ENCODE data around the gene ARHGAP32. TPM values are rescaled to one million over a fixed set of nuclear protein-coding genes. Genes with fewer than 3 reads are reported as not detected.
A peak's percentile ranks its signal among the peaks of the same experiment; 100 is the strongest.

ARHGAP32 gene
- total RNA-seq, 1 donor from 2014 or later, result 38.4 TPM

DNA sequence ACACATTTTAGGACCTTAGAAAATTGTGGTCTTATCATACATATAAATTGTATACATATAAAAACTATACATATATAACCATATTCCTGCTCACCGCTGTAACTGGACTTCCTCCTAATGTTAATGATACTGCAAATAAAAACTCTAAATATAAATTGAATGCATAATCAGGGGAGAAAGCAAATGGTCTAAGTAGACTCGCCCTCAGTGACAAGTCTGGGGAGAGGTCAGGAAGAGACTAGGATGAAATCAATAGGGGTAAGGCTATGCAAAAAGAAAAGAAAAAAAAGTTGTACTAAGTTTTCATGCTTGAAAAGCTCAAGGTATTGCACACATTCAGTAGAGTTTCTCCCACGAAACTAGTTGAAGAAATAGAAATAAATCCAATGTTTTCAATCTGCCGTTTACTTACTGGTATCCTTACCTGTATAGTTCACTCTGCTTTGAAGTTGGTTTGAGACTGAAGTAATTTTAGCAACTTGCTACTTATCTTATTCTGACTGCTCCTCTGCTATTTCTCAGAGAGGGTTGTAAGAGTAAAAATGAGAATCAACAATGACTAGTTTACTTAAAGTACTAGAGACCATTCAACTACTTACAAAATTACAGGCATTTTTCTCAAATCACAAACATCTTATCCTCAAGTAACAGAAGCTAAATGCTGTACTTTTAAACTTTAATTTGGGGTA lies 12.2 kb upstream of the ARHGAP32 start:
- Mint-ChIP-seq H3K4me1 (peaks cover 31% of the 10 kb centered on the region), H3K36me3 (ENCODE audit: low read depth) (peaks cover 21% of the 10 kb centered on the region), H3K4me3 (no peak overlapping the region), H3K27me3 (ENCODE audit: low read depth) (no peaks in the 10 kb centered on the region), H3K27ac (ENCODE audit: unreplicated experiment) (no peak overlapping the region), H3K9me3 (peaks cover 10% of the 10 kb centered on the region)
- TF ChIP-seq, protein P1, sequence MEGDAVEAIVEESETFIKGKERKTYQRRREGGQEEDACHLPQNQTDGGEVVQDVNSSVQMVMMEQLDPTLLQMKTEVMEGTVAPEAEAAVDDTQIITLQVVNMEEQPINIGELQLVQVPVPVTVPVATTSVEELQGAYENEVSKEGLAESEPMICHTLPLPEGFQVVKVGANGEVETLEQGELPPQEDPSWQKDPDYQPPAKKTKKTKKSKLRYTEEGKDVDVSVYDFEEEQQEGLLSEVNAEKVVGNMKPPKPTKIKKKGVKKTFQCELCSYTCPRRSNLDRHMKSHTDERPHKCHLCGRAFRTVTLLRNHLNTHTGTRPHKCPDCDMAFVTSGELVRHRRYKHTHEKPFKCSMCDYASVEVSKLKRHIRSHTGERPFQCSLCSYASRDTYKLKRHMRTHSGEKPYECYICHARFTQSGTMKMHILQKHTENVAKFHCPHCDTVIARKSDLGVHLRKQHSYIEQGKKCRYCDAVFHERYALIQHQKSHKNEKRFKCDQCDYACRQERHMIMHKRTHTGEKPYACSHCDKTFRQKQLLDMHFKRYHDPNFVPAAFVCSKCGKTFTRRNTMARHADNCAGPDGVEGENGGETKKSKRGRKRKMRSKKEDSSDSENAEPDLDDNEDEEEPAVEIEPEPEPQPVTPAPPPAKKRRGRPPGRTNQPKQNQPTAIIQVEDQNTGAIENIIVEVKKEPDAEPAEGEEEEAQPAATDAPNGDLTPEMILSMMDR (conservative IDR thresholded peaks at IDR 0.05), result no peak
- no peak for DNase-seq (ENCODE audit: low read depth, low spot score)

DNA sequence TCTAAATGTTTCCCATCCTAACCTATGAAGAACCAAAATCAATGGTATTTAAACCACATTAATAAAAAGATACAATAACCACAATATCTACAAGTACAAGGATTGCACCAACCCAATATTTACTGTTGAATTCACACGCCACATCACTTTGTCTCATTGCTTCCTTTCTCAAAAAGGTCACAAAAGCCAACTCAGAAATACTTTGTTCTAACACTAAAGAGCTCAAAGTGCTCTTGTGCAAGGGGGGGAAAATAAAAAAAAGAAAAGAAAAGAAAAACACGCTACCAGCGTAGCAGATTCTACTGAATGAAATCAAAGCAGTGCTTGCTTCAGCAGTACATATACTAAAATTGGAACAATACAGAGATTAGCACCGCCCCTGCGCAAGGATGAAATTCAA lies 10.5 kb upstream of the ARHGAP32 start:
- peaks cover 31% of the 10 kb centered on the region for H3K36me3 Mint-ChIP-seq (ENCODE audit: low read depth)

DNA sequence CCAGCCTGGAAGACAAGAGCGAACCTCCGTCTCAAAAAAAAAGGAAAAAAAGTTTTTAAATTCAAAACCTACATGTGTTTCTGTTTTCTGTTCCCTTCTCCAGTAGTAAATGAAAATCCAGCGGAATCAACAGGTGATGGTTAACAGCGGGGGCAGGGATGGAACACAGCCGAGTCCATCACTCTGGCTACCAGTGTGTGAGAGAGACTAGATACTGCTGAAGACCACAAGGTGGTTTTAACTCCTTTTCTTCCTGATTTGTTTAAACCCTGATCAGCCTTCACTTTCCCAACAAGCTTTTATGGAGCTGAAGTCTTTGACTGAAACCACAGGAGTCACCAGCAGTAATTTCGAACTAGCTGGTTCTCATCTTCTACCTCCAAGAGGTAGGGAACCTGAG lies 3.6 kb upstream of the ARHGAP32 start:
- H3K9me3 Mint-ChIP-seq, result peaks cover 6% of the 10 kb centered on the region
- H3K27me3 Mint-ChIP-seq (ENCODE audit: low read depth), result no peaks in the 10 kb centered on the region
- TF ChIP-seq, protein P1 (conservative IDR thresholded peaks at IDR 0.05), result no peak
- peaks cover 24% of the 10 kb centered on the region for H3K36me3 Mint-ChIP-seq (ENCODE audit: low read depth)
- no peak overlapping the region for H3K4me3 Mint-ChIP-seq
- peaks cover 5% of the 10 kb centered on the region for H3K4me1 Mint-ChIP-seq
- no peak for DNase-seq (ENCODE audit: low read depth, low spot score)
- no peak overlapping the region for H3K27ac Mint-ChIP-seq (ENCODE audit: unreplicated experiment)

More for the DNA sequence above, 10.5 kb upstream of the ARHGAP32 start:
- no peak for DNase-seq (ENCODE audit: low read depth, low spot score)
- peaks cover 11% of the 10 kb centered on the region for H3K9me3 Mint-ChIP-seq
- H3K27ac Mint-ChIP-seq (ENCODE audit: unreplicated experiment), result peak overlapping the region; percentile 1
- TF ChIP-seq, protein P1 (conservative IDR thresholded peaks at IDR 0.05), result no peak
- H3K4me1 Mint-ChIP-seq, result peaks cover 22% of the 10 kb centered on the region
- H3K4me3 Mint-ChIP-seq, result no peak overlapping the region
- no peaks in the 10 kb centered on the region for H3K27me3 Mint-ChIP-seq (ENCODE audit: low read depth)

GRCh38 chr11:129191649-129192048 lies 476 bp downstream of the ARHGAP32 start:
- Mint-ChIP-seq H3K27me3 (ENCODE audit: low read depth) (no peaks in the 10 kb centered on the region), H3K27ac (ENCODE audit: unreplicated experiment) (no peak overlapping the region), H3K4me1 (peaks cover 5% of the 10 kb centered on the region), H3K4me3 (no peak overlapping the region), H3K36me3 (ENCODE audit: low read depth) (peaks cover 12% of the 10 kb centered on the region), H3K9me3 (peaks cover 10% of the 10 kb centered on the region)
- no peak for DNase-seq (ENCODE audit: low read depth, low spot score)
- TF ChIP-seq, protein P1 (conservative IDR thresholded peaks at IDR 0.05), result no peak

- H3K27me3 Mint-ChIP-seq (ENCODE audit: low read depth), result no peaks in the 10 kb centered on the region
- DNase-seq (ENCODE audit: low read depth, low spot score), result no peak
- peaks cover 18% of the 10 kb centered on the region for H3K36me3 Mint-ChIP-seq (ENCODE audit: low read depth)
- H3K9me3 Mint-ChIP-seq, result peaks cover 10% of the 10 kb centered on the region
- no peak overlapping the region for H3K27ac Mint-ChIP-seq (ENCODE audit: unreplicated experiment)
- TF ChIP-seq, protein P1 (conservative IDR thresholded peaks at IDR 0.05), result no peak
- no peak overlapping the region for H3K4me3 Mint-ChIP-seq
- H3K4me1 Mint-ChIP-seq, result peaks cover 5% of the 10 kb centered on the region
These were observed 2.0 kb downstream of the ARHGAP32 start for GRCh38 chr11:129190087-129190486.

All from neural crest cell (in vitro differentiated cells).